HG03066 (cell line): ENCODE data around the gene COPS9.

ENCODE experiments used
- ATAC-seq: cut with Tn5 transposase; IDR thresholded peaks from one replicate; pipeline ENCODE4 v1.9.1; 2021; ENCODE audit warnings: low read depth; ENCODE audit not compliant: unreplicated experiment

COPS9 gene

DNA sequence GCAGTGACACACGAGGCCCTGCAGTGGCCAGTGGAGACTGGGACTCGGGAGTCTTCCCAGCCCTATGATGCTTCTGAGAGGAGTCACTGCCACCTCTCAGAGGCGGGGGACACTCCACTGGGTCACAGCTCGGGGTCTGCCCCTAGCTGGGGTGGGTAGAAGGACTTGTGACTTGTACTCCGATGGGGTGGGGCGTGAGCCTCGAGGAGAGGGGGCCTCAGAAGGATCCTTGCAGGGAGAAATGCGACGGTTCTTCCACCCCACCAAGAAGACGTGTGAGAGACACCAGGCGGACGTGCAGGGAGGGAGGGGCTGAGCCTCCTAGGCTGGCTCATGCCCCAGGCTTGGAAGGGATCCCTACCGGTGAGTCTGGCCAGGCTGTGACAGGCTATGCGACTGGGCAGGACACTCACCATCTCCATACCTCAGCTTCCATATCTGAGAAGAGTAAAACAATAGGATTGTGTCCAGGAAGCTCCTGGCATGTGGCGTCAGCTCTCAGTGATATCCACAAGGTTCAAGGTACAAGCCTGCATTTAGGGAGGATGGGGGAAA lies 15.4 kb upstream of the COPS9 start:
- no peak for ATAC-seq

DNA sequence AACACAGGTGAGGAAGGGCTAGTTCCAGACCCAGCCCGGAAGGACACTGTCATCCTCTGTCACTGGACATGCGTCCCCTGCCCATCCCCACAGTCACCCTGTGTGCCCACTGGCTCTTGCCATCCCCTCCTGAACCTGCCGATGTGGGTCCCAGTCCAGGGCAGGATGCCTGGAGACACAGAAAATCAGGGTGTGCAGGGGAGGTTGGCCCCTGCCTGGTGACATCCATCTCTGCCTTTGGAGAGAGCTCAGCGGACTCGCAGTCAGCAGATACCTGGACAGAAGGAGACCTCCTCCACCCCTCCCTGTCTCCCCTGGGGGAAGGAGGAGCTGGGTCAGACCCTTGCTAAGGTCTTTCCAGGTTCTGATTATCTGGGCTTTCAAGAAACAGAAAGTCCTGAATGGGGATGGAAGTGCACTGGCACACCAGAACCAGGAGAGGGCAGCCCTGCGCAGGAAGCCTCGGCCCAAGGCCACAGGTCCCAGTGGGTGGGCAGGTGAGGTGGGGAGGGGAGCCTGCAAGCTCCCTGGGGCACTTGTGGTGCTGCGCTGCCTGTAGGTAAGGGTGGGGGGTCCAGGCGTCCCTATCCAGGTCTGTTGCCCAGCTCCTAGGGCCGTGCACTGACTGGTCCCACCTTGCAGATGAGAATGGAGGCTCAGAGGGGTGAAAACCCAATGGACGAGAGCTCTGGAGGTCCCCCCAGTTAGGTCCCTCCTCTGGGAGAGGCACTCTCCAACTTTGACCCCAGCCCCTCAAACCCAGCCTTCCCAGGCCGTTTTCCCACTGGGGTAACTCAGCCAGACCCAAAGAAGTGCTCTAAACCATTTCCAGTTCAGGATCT lies 14.1 kb upstream of the COPS9 start:
- ATAC-seq: peak; percentile 58

DNA sequence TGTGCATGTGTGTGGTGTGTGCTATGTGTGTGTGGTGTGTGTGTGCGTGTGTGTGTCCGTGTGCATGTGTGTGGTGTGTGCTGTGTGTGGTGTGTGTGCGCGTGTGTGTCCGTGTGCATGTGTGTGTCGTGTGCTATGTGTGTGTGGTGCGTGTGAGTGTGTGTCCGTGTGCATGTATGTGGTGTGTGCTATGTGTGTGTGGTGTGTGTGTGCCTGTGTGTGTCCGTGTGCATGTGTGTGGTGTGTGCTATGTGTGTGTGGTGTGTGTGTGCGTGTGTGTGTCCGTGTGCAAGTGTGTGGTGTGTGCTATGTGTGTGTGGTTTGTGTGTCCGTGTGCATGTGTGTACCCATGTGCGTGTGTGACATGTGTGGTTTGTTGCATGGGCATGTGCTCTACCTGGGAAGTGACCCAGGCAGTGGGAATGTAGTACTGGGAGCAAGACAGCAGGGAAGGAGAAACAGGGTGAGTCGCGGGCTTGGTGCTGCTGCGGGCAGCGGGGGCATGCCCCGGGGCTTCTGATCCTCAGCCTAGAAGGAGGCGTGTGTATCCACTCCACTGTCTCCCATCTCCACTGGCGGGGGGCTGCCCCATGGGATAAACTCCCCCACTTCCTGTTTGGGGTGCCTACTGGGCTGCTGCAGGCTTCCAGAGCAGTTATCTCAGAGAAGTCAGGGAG lies 11.9 kb upstream of the COPS9 start:
- no peak for ATAC-seq

DNA sequence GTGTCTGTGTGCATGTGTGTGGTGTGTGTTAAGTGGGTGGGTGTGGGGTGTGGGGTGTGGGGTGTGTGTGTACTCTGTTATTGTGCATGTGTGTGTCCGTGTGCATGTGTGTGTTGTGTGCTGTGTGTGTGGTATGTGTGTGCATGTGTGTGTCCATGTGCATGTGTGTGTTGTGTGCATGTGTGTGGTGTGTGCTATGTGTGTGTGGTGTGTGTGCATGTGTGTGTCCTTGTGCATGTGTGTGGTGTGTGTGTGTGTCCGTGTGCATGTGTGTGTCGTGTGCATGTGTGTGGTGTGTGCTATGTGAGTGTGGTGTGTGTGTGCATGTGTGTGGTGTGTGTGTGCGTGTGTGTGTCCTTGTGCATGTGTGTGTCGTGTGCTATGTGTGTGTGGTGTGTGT lies 11.3 kb upstream of the COPS9 start:
- ATAC-seq: no peak

DNA sequence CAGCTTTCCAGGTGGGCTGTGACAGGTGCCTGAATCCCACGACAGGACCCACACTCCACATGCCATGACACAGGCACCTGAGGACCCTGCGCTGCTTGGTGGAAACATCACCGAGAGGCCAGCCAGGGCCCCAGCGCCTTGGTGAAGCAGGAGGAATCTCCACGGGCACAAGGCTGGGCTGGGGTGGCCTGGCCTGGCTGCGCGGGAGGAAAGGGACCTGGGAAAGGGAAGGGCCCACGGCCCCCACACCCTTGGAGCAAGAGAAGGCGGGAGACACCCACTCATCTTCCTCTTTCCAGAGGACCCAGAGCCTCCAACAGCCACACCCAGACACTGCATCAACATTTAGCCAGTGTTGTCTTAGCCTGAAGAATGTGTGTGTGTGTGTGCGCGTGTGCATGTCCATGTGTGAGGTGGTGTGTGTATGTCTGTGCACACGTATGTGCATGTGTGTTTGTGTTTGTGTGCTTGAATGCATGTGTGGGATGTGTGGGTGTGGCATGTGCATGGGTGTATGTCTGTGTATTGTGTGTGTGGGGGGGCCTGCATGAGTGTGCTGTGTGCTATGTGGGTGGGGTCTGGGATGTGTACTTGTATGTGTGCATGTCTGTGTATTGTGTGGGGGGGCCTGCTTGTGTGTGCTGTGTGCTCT lies 10.6 kb upstream of the COPS9 start:
- no peak for ATAC-seq

DNA sequence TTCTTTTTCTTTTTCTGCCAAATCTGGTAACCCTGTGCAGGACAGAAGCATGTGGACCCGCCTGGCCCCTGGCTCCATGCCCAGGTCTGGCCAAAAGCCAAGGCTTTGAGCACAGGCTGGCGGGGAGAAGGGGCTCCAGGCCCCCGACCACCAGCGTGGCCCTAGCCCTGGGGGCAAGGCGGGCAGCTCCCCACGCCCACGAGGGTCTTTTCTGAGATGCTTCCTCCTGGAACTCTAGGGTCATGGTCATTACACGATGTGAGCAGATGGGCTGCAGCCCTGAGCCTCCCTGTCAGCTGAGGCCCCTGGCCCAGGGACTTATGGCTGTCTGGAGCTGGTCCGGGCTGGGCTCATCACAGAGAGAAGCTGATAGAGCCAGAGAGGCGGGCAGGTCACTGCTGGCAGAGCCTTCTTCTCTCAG lies 10.0 kb upstream of the COPS9 start:
- ATAC-seq: no peak

DNA sequence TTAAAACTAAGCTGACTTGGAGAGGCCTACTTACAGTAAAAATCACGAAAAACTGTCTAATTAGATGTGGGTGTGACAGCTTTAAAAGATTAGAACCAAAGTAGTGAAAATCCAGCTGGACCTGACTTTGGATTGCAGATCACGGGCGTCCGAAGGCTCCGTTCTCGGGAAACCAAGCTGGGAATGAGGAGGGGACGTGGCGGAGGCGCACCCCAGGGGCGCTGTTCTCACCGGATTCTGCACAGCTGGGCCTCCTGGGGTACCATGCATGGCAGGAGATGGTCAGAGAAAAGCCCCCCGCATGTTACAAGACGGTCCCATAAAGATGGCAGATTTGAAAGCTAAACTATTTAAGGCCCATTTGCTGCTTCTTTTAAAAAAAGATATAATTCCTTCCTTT lies 9.4 kb upstream of the COPS9 start:
- no peak for ATAC-seq

DNA sequence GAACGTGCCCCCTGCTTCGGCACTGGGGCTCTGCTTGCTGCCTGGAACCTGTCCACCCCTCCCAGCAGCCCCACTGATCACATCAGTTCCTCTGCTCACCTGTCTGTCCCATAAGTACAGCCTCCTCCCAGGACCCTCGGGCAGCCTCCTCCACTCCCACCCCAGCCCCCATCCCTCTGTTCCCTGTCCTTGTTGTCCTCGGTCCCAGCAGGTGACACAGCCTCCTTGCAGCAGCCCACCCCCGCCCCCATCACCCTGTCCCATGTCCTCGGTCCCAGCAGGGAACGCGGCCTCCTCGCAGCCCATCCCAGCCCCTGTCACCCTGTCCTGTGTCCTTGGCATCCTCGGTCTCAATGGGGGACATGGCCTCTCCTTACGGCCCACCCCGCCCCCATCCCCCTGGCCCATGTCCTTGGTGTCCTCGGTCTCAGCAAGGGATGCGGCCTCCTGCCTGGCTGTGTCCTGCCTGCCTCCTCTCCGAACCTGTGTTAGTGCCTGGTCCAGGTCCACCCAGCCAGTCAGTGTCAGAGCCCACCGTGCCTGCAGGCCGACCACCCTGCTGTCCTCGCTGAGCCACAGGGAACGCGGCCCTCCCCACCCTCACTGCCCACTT lies 8.7 kb upstream of the COPS9 start:
- no peak for ATAC-seq

DNA sequence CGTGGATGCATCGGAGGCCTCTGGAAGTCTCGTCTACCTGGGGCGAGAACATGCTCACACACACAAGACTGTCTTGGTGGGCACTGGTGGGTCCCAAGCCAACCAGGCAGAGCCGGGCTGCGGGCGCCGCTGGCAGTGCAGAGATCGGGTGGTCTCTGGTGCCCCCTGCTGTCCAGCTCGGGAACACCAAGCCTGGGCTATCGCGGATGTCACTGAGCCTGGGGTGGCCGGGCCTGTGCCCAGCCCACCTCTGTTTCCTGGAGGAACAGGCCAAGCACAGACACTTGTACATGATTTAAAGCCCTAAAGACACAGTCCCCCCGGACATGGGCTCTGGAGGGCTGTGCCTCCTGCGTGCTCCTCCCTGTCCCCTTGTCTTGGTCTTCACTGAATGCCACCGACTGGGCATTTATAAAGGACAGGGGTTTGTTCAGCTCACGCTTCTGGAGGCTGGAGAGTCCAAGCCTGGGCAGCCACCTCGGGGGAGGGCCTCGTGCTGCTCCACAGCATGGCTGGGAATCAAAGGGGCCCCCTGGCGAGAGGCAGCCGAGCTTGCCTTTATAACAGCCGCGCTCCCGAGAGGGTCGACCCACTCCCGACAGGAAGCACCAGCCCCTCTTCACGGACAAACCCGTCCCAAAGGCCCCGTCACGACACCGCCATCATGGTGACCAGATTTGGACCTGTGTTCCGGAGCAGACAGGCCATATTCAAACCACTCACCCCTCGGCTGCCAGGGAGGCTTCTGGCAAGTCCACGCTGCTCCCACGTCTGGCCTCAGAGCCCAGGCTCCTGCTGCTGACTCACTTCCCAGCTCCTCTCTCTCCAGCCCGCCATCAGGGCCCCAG lies 7.9 kb upstream of the COPS9 start:
- ATAC-seq: peak; percentile 88

DNA sequence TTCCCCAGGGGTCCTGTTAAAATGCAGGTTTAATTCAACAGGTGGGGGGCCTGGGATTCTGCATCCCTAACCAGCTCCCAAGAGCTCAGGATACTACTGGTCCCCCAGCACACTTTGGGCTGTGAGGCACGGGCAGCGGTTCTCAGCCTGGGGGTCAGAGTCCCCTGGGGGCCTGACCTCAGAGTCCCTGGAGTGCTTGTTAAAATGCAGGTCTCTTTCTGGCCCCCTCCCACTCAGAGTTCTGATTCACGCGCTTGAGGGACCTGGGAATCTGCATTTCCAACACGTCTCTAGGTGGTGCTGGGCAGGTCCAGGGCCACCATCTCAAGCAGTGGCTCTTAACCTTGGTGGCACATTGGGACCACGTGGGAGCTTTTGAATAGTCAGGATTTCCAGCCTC lies 7.2 kb upstream of the COPS9 start:
- ATAC-seq: no peak

DNA sequence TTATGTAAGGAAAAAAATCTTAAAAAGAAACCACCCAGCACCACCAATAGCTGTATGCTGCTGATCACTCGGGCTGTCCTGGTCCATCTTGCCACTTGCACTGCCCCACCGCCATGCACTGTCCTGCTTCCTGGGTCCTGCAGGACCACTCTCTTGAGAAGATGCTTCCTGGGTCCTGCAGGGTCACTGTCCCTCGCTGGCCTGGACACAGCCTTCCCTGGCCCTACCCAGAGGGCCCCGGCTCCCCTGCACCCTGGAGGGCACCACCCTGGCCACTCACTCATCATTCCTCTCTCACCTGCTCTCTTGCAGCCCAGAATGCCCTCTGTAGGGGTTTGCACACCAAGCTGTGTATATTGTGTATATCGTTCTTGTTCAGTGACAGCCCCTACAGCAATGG lies 6.8 kb upstream of the COPS9 start:
- no peak for ATAC-seq

DNA sequence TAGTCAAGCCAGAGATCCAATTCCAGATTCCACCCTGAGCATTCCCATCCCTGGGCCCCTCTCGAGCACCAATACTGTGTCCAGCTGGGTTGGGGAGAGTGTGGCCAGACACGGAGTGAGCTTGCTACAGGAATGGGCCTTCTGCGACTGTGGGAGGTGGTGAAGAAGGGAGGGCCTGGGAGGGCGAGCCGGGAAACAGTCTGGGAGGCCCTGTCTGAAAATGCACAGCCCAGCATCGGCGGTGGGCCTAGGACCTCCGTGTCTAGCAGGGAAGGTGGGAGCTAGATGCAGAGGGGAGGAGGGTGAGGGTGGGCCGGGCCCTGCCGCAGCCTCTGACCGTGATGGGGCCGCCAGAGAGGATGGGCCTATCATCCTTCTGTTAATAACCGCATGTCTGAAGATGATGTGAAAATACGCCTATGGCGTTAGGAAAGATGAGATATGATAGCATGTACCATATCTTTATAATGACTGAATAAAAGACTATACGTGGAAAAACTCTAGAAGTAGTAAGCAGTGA lies 6.2 kb upstream of the COPS9 start:
- no peak for ATAC-seq

DNA sequence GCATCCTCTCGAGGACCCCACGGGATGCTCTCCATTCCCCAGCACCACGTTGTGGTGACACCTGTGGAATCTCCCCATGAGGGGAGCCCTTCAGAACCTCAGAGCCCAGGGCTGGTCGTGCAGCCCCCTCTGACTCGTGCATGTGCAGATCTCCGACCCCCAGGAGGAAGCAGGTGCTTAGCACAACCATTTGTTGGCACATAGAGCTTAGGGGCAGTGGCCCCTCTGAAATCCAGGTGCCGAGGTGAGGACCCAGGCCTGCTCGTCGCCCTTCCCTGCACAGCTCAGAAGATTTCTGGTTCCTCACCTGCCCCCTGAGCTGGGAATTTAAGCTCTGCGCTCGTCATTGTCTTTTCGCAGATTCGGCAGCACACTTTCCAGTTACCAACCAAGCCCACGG lies 5.6 kb upstream of the COPS9 start:
- ATAC-seq: no peak

DNA sequence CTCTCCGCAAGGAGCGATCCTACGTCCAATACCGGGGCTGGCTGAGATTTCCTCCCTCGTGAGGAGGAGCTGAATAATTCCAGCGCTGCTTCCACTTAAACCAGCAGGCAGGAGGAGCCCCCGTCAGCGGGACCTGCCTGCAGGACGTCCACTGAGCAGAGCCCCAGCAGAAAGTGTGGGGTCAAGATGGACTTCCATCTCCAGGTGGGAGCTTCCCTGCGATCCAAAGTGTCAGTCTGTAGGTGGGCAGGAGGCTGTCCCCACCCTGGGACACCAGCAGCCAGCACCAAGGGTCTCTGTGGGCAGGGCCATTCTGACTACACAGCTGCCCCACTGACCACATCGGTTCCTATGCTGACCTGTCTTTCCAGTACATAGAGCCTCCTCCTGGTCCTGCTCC lies 4.8 kb upstream of the COPS9 start:
- ATAC-seq: no peak

DNA sequence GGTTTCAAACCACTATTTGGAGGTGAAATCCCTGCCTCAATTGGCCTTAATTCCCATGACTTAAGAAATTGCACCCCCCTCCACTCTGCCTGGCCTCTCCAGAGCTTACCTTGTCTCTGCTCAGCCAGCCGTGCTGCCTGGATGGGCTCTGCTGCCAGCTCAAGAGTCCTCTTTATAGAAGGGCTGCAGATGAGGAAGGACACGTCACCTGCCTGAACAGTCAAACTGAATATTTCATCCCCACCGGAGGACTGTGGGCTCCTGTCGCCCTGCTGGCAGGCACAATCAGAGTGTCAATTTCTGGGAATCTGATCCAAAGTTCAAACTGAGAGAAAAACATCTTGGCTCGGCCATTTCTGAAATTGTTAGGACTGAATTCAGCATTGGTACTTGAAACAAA lies 4.4 kb upstream of the COPS9 start, which contains the start of gene OTOS:
OTOS (minus strand) TSS at position 148 of the 400 bp plus-strand sequence. CDS start 332 bp downstream, outside the sequence.
- no peak for ATAC-seq

DNA sequence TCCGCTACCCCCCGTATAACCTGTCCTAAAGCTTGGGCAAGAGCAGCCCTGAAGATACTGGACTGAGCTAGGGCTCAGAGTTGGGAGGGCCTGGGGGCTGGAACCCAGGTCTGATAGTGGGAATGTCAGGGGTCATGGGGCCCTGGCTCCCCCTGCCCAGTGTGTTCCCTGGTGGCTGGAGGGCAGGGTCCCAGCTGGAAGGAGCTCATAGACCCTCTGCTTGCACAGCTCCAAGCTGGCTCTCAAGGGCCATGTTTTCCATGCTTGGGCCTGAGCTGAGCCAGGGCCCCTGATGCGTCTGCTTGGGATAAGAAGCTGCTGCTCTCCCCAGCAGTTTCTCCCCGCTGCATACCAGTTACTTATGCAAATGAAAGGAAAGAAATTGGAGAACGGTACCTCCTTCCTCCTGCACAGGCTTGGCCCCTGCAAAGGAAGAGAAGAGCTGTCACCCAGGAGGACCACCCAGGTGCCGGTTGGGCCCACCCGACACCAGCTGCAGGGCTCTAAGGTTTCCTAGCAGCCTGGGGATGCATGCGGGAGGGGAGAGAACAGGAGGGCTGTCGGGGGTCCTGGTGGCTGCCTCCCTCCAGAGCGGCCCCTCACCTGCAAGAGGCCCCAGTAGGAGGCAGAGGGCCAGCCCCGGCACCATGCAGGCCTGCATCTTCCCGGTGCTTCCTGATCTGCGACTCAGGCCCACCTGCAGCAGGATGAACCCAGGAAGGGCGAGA lies 3.7 kb upstream of the COPS9 start:
- no peak for ATAC-seq

DNA sequence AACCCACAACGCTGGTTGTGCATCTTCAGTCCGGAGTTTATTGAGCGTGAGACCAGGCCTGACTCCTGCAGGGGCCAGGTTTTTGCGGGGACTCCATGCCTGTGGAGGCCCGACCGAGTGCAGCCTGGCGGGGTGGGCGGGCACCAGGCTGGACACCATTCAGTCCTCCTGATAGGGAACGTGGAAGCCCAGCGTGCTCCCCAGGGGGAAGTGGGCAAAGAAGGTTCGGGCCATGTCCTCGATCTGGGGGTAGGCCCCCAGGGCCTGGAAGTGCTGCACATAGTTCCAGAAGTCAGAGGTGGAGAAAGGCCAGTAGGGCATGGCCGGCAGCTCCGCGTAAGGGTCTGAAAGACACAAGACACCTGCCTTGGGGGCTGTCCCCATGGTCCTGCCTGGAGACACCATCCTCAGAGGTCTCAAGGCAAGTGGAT lies 2.9 kb upstream of the COPS9 start:
- ATAC-seq: no peak

DNA sequence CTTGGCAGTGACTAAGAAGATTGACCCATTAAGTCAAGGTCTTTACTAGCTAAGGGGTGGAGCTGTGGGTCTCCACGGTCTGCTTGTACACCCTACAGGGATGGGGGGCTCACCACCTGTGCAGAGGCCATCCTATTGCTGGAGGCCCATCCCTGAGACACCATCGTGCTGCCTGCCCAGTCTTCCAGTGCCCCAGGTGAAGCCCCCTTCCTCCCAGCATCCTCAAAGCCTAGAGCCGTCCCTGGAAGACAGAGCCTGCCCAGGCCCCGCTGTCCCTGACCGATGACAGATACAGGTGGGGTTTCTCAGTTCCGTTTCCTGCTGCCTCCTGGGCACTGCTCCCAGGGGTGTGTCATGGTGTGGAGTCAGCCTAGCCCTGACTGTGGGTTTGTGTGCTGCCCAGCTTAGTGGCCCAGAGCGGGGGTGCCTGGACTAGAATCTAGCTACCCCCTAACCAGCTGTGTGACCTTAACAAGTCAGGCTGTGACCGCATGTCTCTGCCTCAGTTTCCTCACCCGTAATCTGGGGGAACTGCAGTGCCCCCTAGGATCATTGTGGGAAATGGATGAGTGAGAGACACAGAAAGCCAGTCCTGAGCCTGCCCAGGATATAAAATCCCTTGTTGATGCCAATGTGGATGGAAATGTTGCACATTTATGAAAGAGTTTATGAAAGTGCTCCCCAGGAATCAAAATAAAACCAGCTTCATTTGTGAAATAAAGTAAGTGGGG lies 2.3 kb upstream of the COPS9 start:
- no peak for ATAC-seq
